ENCODE measurements around the gene PITPNB.

Gene PITPNB

GRCh38 chr22:27878541-27878940 is 40.5 kb downstream of the PITPNB start:
- DNase-seq: no peak

DNA sequence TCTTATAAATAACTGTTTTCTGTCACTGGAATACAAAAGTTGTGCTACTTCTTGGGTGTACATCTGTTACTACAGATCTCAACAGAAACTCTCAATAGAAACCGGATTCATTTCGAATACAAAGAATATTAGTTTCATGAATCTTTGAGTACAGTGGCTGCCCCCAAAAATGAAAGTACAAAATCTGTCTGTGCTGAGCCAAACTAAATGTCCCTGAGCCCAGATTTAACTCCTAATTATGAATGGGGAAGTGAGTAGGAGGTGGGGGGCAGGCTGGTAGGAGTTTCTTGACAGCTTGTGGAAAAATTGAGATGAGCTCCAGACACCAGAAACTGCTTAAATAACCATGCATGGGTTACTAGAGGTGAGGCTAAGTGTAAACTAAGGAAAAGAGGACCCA is 41.6 kb downstream of the PITPNB start:
- peak; percentile 12 to 15 for DNase-seq

DNA sequence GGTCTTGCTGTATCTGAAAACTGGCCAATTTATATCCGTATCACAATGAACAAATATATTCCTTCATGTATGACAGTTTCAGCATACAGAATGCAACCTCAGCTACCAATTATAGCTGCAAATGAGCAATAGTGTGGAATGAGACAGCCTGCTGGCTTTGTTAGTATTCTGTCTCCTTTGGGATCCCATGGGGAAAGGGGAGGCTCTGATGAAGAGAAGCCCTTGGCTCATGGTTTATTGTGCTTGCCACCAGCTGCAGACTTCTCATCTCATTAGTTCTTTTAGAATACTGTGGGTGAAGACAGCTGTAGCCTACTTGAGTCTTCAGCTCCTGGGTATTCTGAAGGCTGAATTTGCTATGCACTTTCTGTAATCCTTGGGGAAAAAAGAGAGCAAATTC is 42.4 kb downstream of the PITPNB start:
- no peak for DNase-seq

DNA sequence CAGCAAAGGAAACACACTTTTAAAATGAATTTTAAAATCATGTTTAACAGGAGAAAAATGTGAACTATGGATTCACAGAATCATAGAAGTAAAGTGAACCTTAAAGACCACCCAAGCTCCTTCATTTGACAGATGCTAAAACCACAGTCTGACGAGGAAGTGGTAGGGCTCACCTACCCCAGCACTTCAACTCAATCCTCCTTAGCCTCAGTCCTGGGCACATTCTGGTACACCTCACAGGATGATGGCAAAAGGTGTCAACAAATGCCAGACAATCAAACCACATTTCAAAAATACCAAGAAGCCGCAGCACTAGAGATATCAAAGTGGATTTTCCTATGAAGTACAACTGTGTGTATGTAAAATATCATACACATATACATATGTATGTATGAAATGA is 43.1 kb downstream of the PITPNB start:
- no peak for DNase-seq

DNA sequence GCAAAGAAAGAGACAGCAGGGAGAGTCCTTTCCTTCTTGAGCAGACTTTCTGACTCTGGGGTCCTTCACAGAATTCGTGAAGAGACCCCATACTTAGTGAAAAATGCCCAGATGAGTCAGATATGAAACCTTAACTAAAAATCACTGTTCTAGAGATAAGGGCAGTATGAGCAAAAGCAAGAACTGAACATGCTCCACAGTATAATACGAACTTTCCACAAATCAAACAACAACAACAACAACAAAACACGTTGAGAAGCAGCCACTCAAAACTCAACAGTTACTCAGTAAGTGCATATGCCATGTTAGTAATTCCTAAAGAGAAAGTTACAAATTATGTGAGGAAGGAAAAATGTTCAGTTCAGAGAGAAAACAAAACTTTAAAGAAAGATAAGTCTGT is 44.3 kb downstream of the PITPNB start:
- no peak for DNase-seq

- no peak for DNase-seq
These were observed 44.9 kb downstream of the PITPNB start for GRCh38 chr22:27874185-27874584.

DNA sequence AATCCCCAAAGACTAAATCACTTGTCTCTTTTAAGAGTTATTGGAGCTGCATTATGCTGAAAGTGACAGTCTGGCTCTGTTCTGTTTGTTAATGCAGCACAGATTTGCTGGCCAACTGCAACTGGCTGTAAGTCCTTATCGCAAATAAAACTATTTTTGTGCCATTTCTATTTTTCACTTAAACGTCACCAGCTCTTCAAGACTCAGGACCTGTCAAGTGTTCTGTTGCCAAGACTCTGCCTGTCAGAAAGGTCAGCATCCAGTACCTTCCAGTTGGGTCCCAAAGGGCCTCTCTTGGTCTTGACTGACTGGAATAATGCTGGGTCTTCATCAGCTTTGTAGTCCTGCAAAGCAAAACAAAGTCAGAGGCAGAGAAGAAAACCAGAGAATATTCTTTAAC is 45.6 kb downstream of the PITPNB start:
- DNase-seq: no peak

GRCh38 chr22:27872488-27872887 is 46.6 kb downstream of the PITPNB start:
- DNase-seq: no peak

GRCh38 chr22:27871306-27872014 is 47.6 kb downstream of the PITPNB start:
- DNase-seq: no peak

DNA sequence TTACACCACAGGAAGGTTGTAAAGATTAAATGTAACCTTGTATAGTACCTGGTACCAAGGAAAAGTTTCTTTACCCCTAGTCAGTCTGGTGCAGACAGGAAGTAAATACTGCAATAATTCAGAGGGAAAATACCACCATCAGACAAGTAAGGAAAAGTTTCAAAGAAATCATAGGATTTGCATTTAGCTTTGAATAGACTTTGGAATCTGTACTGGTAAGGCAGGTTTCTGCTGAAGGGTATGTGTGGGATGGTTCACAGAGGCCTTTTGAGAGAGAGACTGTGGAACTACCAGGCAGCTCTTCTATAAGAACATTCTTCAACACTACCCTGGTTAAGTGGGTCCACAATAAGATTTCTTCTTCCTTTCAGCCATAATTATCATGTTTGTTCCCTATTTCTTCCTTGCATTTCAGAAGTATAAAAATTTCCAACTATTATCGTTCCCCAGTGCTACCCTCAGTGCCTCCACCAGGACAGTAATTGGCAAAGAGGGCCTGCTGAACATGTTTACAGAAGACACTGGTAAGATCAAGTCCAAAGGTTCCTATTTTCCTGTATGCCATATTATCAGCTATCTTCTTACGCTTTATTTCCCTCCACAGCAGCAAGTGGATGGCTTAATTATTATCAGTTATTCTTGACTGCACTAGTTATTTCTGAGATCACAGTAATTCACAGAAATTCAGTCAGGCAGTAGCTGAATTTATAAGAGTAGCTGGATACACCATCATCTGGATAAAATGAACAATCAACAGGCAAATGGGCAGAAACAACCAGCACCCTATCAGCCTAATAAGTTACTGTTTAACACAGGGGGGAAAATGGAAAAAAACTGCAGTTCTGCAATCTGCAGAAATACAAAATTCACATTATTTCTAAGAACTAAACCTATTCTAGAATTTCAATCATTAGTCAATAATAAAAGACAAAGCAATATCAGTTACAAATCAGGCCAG is 48.5 kb downstream of the PITPNB start:
- DNase-seq: no peak

DNA sequence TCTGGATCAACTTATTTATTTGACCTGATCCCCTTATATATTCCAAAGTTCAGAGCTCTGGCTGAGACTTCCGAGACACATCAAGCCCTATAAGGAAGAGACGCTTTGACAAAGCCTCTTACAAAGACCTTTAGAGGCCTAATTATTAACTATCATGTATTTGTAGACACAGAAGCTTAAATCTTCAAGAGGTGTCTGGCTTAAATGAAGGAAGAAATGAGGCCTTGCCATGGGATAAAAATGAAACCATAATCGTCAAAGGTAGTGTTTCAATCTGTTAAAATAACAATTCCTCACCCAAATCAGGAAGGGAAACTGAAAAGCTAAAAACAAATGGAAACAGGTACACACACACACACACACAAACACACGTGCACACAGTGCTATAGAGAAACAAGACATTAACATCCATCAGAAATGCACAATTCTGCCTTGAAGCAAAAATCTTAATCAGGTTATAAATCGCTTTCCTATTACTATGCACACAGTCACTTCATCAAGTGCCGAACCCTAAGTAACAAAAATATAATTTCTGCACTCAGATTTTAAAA is 50.2 kb downstream of the PITPNB start:
- DNase-seq: no peak

GRCh38 chr22:27867953-27868731 is 50.9 kb downstream of the PITPNB start:
- no peak for DNase-seq

- no peak for DNase-seq
These were observed 51.7 kb downstream of the PITPNB start for GRCh38 chr22:27867085-27867952.

- peak; percentile 38 to 61 for DNase-seq
These were observed 52.6 kb downstream of the PITPNB start for GRCh38 chr22:27866135-27867084.

DNA sequence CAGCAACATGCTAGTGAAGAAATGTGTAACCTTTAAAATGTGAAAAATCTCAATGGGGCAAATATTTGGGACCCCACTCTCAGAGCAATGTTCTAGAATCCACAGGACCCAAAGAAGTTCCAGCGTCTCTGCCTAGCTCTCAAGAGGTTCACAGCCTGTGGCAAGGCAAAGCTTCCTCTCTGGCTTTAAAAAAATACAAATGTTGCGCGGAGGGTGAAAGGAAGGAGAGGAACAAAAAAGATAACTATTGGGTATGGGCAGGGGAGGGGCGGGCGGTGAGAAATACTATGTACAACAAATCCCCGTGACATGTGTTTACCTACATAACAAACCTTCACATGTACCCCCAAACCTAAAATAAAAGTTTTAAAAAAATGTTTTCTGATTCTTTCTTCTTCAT is 53.6 kb downstream of the PITPNB start:
- peak in 1 of 2 donors; percentile 6 for DNase-seq

- DNase-seq: no peak
These were observed 55.5 kb downstream of the PITPNB start for GRCh38 chr22:27863556-27863955.

DNA sequence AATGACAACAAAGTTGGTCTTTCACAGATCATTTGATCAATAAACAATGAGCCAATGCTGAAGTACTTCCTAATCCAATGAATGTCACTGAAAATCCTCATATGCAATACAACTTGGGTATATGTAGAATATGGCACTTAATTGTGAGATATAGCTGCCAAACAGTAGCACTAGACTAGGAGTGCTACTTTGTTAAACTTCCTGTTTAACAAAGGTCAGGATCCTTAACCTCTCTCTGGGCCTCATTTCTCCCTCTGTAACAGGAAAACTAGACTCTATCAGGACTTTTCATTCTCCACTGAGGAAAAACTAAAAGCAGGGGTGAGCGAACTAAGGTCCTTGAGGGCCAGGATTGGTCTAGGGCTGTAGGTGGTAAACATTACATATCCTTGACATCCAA is 56.1 kb downstream of the PITPNB start:
- no peak for DNase-seq

- no peak for DNase-seq
These were observed 59.7 kb downstream of the PITPNB start for GRCh38 chr22:27859336-27859735.

GRCh38 chr22:27858626-27859025 is 60.4 kb downstream of the PITPNB start:
- no peak for DNase-seq

- DNase-seq: no peak
These were observed 61.6 kb downstream of the PITPNB start for GRCh38 chr22:27857443-27857842.

- DNase-seq: no peak
These were observed 62.7 kb downstream of the PITPNB start for GRCh38 chr22:27856386-27856785.
